Neuron (in vitro differentiated cells): ENCODE data around the gene METTL1.
A peak's percentile ranks its signal among the peaks of the same experiment; 100 is the strongest.

Experiments used
- H2AFZ ChIP-seq: one replicate; pipeline ENCODE4 v1.6.1; 2013; ENCODE audit warnings: low read depth, mild to moderate bottlenecking, inconsistent platforms, low read length, moderate library complexity
- H3K27me3 ChIP-seq: one replicate; pipeline ENCODE4 v1.6.1; 2013; ENCODE audit warnings: low read length; ENCODE audit not compliant: insufficient read depth
- H3K36me3 ChIP-seq: one replicate; pipeline ENCODE4 v1.6.1; 2013; ENCODE audit warnings: low read length; ENCODE audit not compliant: insufficient read depth
- H3K4me1 ChIP-seq: one replicate; pipeline ENCODE4 v1.6.1; 2013; ENCODE audit warnings: low read length; ENCODE audit not compliant: insufficient read depth
- H3K4me3 ChIP-seq: 2 replicates; pipeline ENCODE4 v1.5.1; 2013; ENCODE audit warnings: mild to moderate bottlenecking, low read length, moderate library complexity
- H3K9me3 ChIP-seq: one replicate; pipeline ENCODE4 v1.6.1; 2013; ENCODE audit warnings: low read length

The METTL1 gene

GRCh38 chr12:57762463-57762862 is 9.4 kb downstream of the METTL1 start:
- H3K36me3 ChIP-seq = peaks cover 28% of the 10 kb centered on the region
- no peaks in the 10 kb centered on the region for H3K27me3 ChIP-seq

GRCh38 chr12:57761391-57761998 is 10.4 kb downstream of the METTL1 start:
- Histone ChIP-seq H3K4me1 (peaks cover under 1% of the 10 kb centered on the region), H3K27me3 (no peaks in the 10 kb centered on the region), H3K36me3 (peaks cover 31% of the 10 kb centered on the region), H3K9me3 (no peaks in the 10 kb centered on the region), H3K4me3 (no peak overlapping the region), H2AFZ (no peak overlapping the region)

More at GRCh38 chr12:57762463-57762862, 9.4 kb downstream of the METTL1 start:
- Histone ChIP-seq H3K4me3 (no peak overlapping the region), H3K4me1 (no peaks in the 10 kb centered on the region), H3K9me3 (no peaks in the 10 kb centered on the region), H2AFZ (no peak overlapping the region)

GRCh38 chr12:57760347-57760982 is 11.4 kb downstream of the METTL1 start:
- peaks cover 7% of the 10 kb centered on the region for H3K4me1 ChIP-seq
- no peaks in the 10 kb centered on the region for H3K27me3 ChIP-seq
- no peaks in the 10 kb centered on the region for H3K9me3 ChIP-seq
- H2AFZ ChIP-seq = no peak overlapping the region
- H3K4me3 ChIP-seq = no peak overlapping the region
- H3K36me3 ChIP-seq = peaks cover 31% of the 10 kb centered on the region

GRCh38 chr12:57759360-57759980 is 12.4 kb downstream of the METTL1 start:
- no peak overlapping the region for H2AFZ ChIP-seq
- no peak overlapping the region for H3K4me3 ChIP-seq
- H3K4me1 ChIP-seq = peaks cover 10% of the 10 kb centered on the region
- peaks cover 31% of the 10 kb centered on the region for H3K36me3 ChIP-seq
- no peaks in the 10 kb centered on the region for H3K27me3 ChIP-seq
- no peaks in the 10 kb centered on the region for H3K9me3 ChIP-seq

GRCh38 chr12:57758552-57759359 is 13.1 kb downstream of the METTL1 start:
- no peaks in the 10 kb centered on the region for H3K27me3 ChIP-seq
- H3K9me3 ChIP-seq = no peaks in the 10 kb centered on the region
- H3K36me3 ChIP-seq = peaks cover 31% of the 10 kb centered on the region
- H3K4me3 ChIP-seq = no peak overlapping the region
- H3K4me1 ChIP-seq = peaks cover 17% of the 10 kb centered on the region
- no peak overlapping the region for H2AFZ ChIP-seq

- H3K4me1 ChIP-seq = peaks cover 27% of the 10 kb centered on the region
- H3K9me3 ChIP-seq = no peaks in the 10 kb centered on the region
- H2AFZ ChIP-seq = no peak overlapping the region
- H3K27me3 ChIP-seq = no peaks in the 10 kb centered on the region
- no peak overlapping the region for H3K4me3 ChIP-seq
- H3K36me3 ChIP-seq = peaks cover 31% of the 10 kb centered on the region
Observed at GRCh38 chr12:57757771-57758170, 14.1 kb downstream of the METTL1 start.

GRCh38 chr12:57756406-57757341 is 15.2 kb downstream of the METTL1 start:
- Histone ChIP-seq H3K27me3 (no peaks in the 10 kb centered on the region), H3K36me3 (peaks cover 29% of the 10 kb centered on the region), H2AFZ (no peak overlapping the region), H3K9me3 (no peaks in the 10 kb centered on the region), H3K4me3 (peak overlapping the region; percentile 61), H3K4me1 (peaks cover 30% of the 10 kb centered on the region)

- H3K4me1 ChIP-seq = peaks cover 36% of the 10 kb centered on the region
- no peaks in the 10 kb centered on the region for H3K9me3 ChIP-seq
- peaks cover 32% of the 10 kb centered on the region for H3K36me3 ChIP-seq
- H3K27me3 ChIP-seq = no peaks in the 10 kb centered on the region
- no peak overlapping the region for H2AFZ ChIP-seq
- peak overlapping the region; percentile 61 for H3K4me3 ChIP-seq
Observed at GRCh38 chr12:57755454-57756372, 16.2 kb downstream of the METTL1 start.

- H3K36me3 ChIP-seq = peaks cover 36% of the 10 kb centered on the region
- H3K27me3 ChIP-seq = no peaks in the 10 kb centered on the region
- H3K9me3 ChIP-seq = no peaks in the 10 kb centered on the region
- peaks cover 40% of the 10 kb centered on the region for H3K4me1 ChIP-seq
- H3K4me3 ChIP-seq = peak overlapping the region; percentile 61
- H2AFZ ChIP-seq = no peak overlapping the region
Observed at GRCh38 chr12:57755194-57755453, 16.8 kb downstream of the METTL1 start.

- Histone ChIP-seq H3K36me3 (peaks cover 34% of the 10 kb centered on the region), H3K4me1 (peaks cover 40% of the 10 kb centered on the region), H3K27me3 (no peaks in the 10 kb centered on the region), H3K9me3 (no peaks in the 10 kb centered on the region), H3K4me3 (peak within 1 kb of the TSS; percentile 61), H2AFZ (no peak within 1 kb of the TSS)
Observed at GRCh38 chr12:57754411-57755193, 17.3 kb downstream of the METTL1 start, which contains the start of gene MARCHF9. Gene MARCHF9, plus strand, starts transcription at chr12:57755103. Its CDS starts 426 bp downstream, at chr12:57755529.

- peaks cover 40% of the 10 kb centered on the region for H3K4me1 ChIP-seq
- no peak overlapping the region for H2AFZ ChIP-seq
- H3K27me3 ChIP-seq = no peaks in the 10 kb centered on the region
- H3K4me3 ChIP-seq = peak overlapping the region; percentile 56
- no peaks in the 10 kb centered on the region for H3K9me3 ChIP-seq
- peaks cover 37% of the 10 kb centered on the region for H3K36me3 ChIP-seq
Observed at GRCh38 chr12:57753756-57754337, 18.1 kb downstream of the METTL1 start.
